GM19328 (cell line): ENCODE data around the gene NRCAM.
A peak's percentile ranks its signal among the peaks of the same experiment; 100 is the strongest.

ENCODE experiments used
- ATAC-seq: cut with Tn5 transposase; IDR thresholded peaks from one replicate; pipeline ENCODE4 v1.9.1; 2021; ENCODE audit warnings: mild to moderate bottlenecking, moderate library complexity; ENCODE audit not compliant: unreplicated experiment

NRCAM gene

DNA sequence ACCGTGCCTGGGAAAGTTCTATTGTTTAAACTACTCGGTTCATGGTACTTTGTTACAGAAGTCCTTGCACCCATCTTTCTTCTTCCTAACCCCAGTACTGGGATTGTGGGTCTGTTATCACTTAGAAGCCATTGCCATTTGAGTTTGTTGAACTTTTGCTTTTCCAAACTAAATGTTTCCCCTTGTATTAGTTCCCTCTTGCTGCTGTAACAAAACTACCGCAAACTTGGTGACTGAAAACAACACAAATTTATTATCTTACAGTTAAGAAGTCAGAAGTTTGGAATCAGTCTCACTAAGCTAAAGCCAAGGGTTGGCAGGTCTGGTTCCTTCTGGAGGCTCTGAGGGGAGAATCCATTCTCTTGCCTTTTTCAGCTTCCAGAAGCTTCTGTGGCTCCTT, 319.2 kb downstream of the NRCAM start:
- ATAC-seq = no peak

DNA sequence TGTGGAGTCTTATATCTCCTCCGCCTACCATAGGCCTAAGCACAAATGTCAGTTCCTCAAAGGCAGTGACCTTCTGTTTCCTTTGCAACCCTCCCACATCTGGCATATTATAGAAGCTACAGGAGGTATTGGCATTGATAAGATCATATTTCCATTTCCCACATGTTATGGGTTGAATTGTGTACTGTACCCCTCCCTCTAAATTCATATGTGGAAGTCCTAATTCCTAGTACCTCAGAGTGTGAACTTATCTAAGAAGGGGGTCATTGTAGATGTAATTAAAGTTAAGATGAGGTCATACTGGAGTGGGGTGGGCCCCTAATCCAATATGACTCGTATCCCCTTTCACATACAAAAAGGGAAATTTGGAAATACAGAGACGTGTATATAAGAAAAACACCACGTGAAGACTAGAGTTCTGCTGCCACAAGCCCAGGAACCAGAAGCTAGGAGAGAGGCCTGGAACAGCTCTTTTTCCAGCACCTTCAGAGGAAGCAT, 320.0 kb downstream of the NRCAM start:
- peak; percentile 36 for ATAC-seq

DNA sequence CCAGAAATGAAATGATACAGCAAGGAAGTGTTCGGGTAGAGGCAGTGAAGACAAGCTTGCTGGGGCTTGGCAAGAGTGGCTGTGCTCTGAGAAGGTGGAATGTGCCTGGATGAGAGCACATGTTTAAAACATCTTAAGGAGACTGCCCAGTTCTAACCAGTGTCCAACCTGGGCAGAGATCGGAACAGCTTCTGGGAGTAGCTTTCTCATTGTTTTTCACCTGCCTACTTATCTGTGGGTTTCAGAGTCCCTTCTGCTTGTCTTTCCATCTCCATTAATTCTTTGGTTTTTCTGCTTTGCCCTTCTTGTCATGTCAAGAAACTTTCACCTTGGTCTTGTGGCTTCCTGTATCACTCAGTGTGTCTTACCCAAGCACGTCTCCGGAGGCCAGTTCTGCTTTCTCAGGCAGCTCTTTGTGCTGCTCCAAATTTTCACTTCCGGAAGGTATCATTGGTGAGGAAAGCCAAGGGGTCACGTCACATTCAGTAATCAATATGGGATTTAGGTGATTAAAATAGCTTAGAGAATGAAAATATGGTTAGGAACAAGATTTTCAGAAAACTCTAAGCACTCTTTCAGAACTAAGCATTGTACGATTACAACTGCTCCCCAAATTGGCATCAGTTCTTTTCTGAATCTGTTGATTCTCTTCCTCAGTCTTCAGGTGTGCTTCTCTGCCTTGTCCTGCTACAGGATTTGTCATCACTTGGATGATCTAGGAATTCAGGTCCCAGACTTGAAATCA, 320.6 kb downstream of the NRCAM start:
- peak; percentile 98 for ATAC-seq

DNA sequence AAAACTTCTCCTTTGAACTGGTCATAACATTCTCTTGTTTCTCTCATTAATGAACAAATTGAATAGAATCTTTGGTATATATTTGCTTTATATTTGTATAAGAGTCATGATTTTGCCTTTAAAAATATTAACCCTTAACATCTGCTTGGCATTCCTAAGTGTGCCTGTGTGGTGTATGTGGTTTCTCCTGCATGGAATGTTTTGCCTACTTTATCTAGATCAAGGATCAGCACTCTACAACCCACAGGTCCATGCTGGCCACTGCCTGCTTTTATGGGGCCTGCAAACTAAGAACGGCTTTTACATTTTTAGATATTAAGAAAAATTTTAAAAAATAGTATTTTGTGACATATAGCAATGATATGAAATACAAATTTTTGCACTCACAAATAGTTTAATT, 321.8 kb downstream of the NRCAM start:
- ATAC-seq = no peak

DNA sequence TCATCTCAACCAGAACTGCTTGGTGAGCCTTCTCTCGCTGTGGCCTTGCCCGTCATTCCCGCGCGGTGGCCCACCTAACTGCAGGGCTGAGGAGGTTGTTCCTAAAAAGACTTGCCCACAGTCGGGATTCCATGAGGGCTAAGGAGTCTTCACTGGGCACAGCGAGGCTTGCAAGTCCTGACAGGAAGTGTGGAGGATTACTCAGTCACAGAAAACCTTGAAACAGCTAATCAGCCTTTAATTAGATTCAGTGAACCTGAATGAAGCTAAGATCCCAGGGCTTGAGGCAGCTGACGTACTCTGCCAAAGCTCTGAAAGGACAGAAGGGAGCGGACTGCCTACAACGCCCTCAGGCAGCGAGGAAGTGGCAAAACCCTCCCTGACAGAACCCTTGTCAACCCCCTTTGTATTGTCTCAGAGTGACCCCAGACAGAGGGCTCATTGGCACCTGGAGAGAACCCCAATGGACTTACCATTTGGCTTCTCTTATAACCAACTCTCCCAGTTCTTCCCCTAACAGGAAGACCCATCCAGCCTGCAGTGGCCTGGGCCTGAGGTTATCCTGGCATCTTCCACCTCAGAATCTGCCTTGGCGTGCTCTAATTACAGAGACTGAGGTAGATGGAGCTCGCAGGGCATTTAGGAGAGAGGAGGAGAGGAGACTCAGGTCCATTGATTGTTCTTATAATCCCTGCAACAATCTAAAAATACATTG, 323.5 kb downstream of the NRCAM start:
- ATAC-seq = no peak

DNA sequence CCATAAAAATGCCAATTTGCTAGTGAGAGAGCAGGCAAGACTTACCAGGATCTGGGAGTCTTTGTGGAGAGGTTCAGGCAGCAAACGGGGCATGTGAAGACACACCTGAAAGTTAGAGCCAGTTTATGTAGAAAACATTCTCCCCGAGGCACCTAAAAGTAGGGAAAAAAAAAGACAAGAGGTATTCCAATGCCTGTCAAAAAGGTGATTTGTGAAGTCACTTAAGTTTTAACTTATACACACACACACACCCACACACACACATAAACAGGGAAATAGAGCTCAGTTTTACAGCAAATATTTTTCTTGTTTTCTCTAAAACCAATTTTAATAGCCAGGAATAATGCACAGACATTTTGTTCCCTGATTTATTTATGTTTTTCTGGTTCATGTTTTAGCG, 326.0 kb downstream of the NRCAM start, which contains the start of gene LAMB4:
TSS of gene LAMB4 (minus strand) at position 101 of the 400 bp plus-strand sequence. CDS start 7,197 bp downstream, outside the sequence.
- no peak for ATAC-seq

DNA sequence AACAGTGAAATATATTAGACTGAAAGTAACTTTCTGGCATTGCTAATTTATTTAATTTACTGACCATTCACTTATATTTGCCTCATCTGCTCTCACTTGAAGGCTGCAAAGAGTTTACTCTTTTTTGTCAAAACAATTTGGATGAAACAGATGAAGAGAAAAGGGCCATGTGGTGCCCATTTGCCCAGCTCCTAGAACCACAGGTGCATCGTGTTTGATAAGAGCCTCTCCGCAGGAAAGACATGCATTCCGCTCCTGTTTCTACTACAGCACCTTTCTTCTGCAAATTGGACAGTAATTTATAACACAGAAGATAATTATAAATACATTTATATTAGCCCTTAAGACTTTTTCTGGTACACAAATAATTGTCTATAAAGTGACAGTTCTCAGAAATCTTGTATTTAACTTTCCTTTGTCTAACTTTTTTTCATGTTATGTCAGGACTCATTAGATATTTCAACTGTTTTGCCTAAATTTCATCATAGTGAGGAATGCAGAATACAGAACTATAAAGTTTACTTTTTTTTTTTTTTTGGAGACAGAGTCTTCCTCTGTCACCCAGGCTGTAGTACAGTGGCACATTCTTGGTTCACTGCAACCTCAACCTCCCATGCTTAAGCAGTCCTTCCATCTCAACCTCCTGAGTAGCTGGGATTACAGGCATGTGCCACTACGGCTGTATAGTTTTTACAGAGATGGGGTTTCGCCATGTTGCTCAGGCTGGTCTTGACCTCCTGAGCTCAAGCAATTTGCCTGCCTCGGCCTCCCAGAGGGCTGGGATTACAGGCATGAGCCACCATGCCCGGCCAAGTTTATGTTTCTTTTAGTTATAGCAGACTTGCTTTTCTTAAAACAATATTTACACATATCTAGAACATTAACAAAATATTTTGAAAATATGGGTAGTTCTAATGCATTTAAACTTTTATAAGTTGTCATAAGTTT, 326.9 kb downstream of the NRCAM start:
- no peak for ATAC-seq

DNA sequence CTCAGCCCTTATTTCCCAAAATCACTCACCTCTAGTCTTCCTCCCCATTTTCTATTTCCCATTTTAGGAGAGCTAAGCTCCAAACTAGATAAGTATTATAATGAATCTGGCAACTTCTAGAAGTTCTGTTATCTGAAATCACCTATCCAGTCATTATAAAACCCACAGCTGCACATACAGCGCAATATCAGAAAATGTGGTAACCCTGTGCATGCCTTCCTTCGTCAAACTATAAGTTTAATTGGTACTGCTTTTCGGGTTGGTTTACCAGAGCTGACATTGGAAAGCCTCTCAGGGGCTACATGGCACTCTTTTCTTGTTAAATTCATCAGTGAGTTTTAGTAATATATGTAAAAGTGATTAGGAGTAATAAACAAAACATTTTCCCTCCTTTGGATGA, 327.7 kb downstream of the NRCAM start:
- no peak for ATAC-seq

DNA sequence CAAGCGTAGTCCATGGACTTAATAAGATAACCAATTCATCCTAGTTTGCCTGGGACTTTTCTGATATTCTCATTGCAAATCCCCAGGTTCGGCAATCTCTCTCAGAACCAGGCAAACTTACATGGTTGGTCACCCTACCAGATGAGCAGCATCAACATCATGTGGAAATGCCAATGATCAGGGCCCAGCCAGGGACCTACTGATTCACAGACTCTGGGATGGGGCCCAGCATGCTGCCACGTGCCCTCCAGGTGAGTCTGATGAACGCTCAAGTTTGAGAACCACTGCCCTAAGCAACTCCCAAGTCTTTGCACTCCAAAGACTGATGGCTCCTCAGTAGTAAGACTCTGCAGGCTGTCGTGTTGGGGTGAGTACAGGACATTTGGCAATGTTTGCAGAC, 328.8 kb downstream of the NRCAM start:
- ATAC-seq = no peak

DNA sequence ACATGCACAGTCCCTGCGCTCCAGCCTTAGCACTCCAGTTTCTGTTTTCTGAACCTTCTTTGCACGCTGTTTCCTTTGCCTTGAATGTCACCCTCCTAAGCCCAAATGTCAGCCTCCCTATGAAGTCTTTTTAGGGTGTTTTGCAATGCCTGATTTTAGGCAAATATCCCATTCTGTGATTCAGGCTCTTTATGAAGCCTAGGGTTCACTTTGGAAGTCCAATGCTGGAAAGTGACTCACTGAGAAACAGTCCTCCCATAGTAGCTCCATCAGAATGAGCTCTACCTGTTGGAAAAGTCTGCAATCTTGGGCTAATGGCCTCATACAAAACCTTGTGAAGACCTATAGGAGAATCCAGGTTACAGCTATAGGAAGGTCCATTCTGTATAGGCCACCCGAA, 331.4 kb downstream of the NRCAM start:
- no peak for ATAC-seq

DNA sequence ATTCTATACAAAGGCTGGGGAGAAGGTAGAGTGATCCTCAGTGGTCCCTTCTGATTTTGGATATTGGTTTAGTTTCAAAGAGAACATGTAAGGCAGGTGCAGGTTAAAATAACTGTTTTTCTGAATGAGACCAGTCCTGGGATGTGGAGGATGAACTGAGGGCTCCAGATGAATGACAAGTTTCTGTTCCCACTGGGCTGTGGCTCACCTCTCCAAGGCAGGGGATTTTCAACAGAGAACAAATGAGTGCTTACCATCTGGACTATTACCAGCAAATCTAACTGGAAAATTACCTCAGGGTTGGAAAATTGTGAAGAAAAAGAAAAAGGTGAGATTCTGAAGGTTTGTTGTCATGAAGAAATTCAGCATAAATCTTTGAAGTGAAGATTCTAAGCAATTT, 334.1 kb downstream of the NRCAM start:
- no peak for ATAC-seq

DNA sequence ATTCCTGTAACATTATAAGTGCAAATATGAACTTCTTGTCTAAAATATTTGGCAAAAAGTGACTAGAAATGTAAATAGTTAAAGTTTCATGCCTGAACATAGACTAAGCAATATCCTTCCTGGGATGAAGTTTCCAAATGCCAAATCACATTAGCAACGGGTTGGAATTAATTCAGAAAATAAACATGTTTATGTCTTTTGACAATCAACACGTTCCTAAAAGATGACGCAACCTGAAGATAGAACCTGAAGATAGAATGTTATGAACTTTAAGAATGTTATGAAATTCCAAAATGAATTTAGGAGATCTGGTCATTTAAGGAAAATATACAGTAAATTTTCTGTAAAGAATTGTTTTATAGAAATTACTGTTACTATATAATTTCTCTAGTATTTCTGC, 335.3 kb downstream of the NRCAM start:
- no peak for ATAC-seq

DNA sequence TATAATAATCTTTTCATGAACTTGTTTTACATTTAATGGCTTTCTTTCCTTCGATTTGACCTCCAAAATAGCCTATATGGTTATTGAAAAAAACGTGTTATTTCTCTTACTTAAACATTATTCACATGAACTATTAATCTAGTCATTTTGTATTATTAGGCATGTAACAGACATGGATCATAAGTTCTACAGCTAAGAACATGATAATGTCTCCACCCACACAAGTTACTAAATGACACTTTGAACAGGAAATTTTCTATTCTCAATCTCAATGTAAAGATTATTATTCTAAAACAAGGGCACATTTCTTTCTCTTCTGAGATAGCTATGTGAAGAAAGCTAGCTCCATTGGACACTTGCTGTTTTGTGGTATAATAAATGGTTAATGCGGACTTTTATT, 336.0 kb downstream of the NRCAM start:
- ATAC-seq = no peak

DNA sequence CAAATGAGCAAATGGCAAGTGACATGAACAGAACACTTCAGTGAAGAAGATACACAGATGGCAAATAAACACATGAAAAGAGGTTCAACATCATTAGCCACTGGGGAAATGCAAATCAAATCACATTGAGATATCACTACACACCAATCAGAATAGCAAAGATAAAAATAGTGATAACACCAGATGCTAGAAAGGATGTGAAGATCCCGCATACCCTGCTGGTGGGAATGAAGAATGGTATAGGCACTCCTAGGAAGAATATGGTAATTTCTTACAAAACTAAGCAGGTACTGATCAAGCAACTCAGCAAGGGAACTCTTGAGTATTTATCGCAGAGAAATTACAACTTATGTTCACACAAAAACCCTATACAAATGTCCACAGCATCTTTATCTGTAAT, 337.3 kb downstream of the NRCAM start:
- no peak for ATAC-seq

DNA sequence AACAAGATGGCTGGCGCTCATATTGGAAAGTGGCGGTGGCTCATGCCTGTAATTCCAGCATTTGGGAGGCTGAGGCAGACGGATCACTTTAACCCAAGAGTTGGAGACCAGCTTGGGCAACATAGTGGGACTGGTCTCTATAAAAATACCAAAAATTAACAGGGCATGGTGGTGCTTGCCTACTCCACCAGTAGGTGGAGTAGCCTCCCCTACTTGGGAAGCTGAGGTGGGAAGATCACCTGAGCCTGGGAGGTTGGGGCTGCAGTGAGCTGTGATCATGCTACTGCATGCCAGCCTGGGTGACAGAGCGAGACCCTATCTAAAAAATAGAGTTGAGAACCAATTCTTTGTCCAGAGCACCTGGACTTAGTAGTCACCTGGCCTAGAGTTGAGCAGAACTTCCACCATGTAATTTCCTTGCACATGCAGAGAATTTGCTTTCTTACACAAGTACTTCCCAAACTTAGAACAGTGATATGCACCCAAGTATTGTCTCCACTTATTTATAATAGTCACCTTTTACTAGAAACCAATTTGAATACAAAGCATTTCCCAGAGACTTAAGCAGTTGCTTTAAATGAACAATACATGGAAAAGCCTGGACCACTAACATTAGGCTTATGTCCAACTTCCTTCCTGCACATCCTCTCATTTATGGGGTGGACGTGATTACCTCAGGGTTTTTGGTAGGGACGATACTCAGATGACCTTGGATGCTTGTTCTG, 342.0 kb downstream of the NRCAM start:
- peak; percentile 81 for ATAC-seq

DNA sequence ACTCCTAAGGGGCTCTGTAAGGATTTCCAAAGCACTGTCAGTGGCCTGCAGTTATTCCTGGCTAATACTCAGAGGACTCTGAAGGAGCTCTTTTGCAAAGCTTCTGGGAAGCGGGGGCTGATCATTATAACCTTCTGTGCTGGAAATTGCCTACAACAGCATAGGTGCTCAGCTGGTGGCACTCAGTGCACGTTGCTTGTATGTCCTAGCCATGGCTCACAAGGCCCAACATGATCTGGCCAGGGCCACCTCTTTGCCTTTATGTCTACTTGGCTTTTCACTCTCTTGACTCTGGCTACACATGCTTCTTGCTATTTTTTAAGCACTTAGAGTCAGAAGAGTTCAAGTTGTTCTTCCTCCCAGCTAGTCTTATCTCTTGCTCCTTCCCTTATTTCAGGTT, 343.6 kb downstream of the NRCAM start:
- no peak for ATAC-seq

DNA sequence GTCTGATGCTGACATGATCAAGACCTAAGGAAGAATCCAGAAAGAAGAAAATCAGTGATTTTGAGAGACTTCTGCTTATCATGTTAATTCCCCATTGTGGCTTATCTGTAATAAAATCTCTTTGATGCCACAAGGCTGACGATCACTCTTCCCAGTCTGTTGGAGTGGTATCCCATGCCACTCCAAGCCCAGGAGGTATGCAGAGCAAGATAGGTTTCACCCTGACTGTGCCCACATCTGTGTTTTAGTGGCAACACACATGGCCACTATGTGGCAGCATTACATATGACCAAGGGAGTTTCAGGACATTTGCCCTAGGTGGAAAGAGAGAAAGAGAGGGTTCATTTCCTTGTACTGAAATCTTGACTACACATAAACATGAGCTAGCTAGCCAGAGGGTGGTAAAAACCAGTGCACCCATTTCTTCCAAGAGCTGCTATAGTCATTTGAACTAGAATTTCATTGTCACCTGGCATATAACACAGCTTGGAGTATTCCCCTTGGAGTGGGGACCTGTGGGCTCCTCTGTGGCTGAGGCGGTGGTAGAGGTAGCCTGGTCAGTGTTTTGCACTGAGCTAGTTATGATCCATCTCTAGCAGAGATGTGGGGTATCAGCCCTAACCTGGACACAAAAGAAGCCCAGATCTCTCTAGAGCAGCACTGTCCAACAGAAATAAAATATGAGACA, 346.9 kb downstream of the NRCAM start:
- ATAC-seq = no peak

DNA sequence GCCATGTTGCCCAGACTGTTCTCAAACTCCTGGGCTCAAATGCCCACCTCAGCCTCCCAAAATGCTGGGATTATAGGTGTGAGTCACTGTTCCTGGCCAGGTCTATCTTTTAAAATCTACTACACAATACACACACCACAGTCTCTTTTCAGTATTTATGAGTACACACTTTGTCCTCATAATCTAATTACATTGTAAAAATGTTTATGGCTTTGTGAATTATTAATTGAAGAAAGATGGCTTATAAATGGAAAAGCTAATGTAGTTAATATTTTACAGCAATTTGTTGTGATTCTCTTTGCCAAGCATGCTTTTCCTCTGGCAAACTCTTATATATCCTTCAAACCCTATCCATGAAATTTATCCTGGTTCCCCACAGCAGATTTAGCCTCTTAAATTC, 348.1 kb downstream of the NRCAM start:
- ATAC-seq = no peak

DNA sequence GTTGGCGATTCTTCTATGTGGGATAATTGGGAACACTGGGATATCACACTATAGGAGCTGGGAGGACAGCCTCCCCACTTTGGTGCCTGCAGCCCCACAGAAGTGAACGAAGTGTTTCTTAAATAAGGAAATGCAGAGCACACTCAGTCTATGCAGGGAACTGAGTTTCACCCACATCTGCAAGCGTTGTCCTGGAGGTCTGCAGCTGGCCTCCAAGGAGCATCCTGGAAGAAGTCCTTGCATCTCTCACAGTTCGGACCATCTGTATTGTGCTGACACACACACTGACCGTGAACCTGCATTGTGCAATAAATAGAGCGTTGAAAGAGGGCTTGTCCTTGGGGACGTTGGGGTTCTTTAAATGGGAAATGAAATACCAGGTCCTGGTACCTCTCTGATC, 351.9 kb downstream of the NRCAM start:
- no peak for ATAC-seq
